ENCODE measurements around the gene ADAM23. TPM values are rescaled to one million over a fixed set of nuclear protein-coding genes. Genes with fewer than 3 reads are reported as not detected.

The ADAM23 gene
- total RNA-seq, 2 donors from 2014 or later, result 1.3 to 10.7 TPM

DNA sequence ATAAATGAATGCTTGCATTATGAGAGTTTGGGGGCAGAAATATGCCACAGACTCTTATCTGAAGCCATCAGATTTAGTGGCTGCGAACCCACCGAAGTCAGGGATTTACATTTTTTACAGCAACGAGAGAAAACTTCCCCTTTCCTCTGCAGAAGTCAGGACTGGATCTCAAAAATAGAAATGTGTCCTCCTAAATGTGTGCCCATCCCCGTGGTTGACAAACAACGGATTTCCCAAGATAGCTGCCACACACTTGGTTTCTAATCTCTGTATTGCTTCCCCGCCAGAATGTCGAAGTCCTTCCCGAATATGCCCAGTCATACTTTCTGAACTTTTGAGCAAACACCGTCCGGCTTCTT is 879 bp upstream of the ADAM23 start:
- Histone ChIP-seq H3K4me1 (replicated peaks) (no peaks in the 10 kb centered on the region), H3K9me3 (no peaks in the 10 kb centered on the region), H3K4me3 (no peak overlapping the region), H3K36me3 (no peaks in the 10 kb centered on the region), H3K27ac (no peak overlapping the region), H3K27me3 (replicated peaks; ENCODE audit: insufficient read depth) (peaks cover 2% of the 10 kb centered on the region)
- intact Hi-C loops (cut with DNase I), result no loop called here
- 12% methylated on average over 10 of the region's 10 CpGs for WGBS
- TF ChIP-seq POLR2A (IDR thresholded peaks at IDR 0.05) (no peak), POLR2AphosphoS5 (IDR thresholded peaks at IDR 0.05) (no peak)
- TF ChIP-seq, protein P1, sequence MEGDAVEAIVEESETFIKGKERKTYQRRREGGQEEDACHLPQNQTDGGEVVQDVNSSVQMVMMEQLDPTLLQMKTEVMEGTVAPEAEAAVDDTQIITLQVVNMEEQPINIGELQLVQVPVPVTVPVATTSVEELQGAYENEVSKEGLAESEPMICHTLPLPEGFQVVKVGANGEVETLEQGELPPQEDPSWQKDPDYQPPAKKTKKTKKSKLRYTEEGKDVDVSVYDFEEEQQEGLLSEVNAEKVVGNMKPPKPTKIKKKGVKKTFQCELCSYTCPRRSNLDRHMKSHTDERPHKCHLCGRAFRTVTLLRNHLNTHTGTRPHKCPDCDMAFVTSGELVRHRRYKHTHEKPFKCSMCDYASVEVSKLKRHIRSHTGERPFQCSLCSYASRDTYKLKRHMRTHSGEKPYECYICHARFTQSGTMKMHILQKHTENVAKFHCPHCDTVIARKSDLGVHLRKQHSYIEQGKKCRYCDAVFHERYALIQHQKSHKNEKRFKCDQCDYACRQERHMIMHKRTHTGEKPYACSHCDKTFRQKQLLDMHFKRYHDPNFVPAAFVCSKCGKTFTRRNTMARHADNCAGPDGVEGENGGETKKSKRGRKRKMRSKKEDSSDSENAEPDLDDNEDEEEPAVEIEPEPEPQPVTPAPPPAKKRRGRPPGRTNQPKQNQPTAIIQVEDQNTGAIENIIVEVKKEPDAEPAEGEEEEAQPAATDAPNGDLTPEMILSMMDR (IDR thresholded peaks at IDR 0.05), result no peak
- no peak for DNase-seq (ENCODE audit: low spot score)

DNA sequence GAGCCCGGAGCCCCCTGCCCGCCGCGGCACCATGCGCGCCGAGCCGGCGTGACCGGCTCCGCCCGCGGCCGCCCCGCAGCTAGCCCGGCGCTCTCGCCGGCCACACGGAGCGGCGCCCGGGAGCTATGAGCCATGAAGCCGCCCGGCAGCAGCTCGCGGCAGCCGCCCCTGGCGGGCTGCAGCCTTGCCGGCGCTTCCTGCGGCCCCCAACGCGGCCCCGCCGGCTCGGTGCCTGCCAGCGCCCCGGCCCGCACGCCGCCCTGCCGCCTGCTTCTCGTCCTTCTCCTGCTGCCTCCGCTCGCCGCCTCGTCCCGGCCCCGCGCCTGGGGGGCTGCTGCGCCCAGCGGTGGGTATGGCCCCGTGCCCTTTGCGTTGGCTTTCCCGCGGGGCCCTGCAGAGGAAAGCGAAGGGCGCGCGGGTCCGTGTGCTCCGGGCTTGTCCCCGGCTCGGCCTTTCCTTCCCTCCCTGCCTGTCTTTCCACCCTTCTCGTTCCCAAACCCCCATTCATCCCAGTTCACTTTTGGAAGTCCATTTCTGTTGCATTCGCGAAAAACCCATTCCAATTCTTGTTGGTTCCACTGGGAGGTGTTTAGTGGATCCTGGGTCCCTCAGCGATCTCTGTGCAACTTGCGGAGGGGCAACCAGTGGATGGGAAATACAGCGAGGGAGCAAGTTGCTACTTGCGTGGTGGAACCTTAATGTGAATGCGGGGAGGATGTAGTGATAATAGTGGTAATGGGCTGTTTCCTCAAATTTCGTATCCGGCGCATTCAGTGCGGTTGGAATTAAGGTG is 599 bp downstream of the ADAM23 start:
- intact Hi-C loops (cut with DNase I), result no loop called here
- no peaks in the 10 kb centered on the region for H3K36me3 ChIP-seq
- H3K27ac ChIP-seq, result no peak overlapping the region
- no peak for DNase-seq (ENCODE audit: low spot score)
- no peaks in the 10 kb centered on the region for H3K4me1 ChIP-seq (replicated peaks)
- 5% methylated on average over 51 of the region's 77 CpGs for WGBS
- peaks cover 2% of the 10 kb centered on the region for H3K27me3 ChIP-seq (replicated peaks; ENCODE audit: insufficient read depth)
- H3K9me3 ChIP-seq, result no peaks in the 10 kb centered on the region
- H3K4me3 ChIP-seq, result peak overlapping the region; percentile 35 to 36
- no peak for TF ChIP-seq POLR2A (IDR thresholded peaks at IDR 0.05)
- TF ChIP-seq POLR2AphosphoS5 (IDR thresholded peaks at IDR 0.05), result no peak
- TF ChIP-seq, protein P1 (IDR thresholded peaks at IDR 0.05), result no peak

DNA sequence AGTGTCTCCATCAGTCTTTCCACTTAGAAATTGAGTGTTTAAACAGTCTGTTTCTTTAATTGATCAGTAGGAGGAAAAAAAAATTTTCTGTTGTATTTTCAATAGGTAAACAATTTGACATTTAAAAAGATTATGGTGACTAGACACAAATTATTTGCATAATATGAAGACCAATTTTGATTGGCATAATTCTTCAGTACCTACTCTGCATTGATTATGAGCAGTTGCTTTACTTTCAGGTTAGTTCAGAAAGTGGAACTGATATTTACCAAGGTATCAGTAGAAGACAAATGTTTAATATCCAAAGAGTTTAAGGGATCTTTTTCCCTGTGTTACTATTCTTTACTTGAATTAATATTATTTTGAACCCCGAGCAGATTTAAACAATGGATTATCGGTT is 2.6 kb downstream of the ADAM23 start:
- Histone ChIP-seq H3K4me1 (replicated peaks) (no peaks in the 10 kb centered on the region), H3K27ac (no peak overlapping the region), H3K27me3 (replicated peaks; ENCODE audit: insufficient read depth) (peaks cover 2% of the 10 kb centered on the region), H3K9me3 (no peaks in the 10 kb centered on the region), H3K4me3 (no peak overlapping the region), H3K36me3 (no peaks in the 10 kb centered on the region)
- DNase-seq (ENCODE audit: low spot score), result no peak
- WGBS, result 94% methylated on average over 2 of the region's 2 CpGs
- intact Hi-C loops (cut with DNase I), result no loop called here
- TF ChIP-seq POLR2A (IDR thresholded peaks at IDR 0.05) (no peak), POLR2AphosphoS5 (IDR thresholded peaks at IDR 0.05) (no peak)
- TF ChIP-seq, protein P1 (IDR thresholded peaks at IDR 0.05), result no peak

DNA sequence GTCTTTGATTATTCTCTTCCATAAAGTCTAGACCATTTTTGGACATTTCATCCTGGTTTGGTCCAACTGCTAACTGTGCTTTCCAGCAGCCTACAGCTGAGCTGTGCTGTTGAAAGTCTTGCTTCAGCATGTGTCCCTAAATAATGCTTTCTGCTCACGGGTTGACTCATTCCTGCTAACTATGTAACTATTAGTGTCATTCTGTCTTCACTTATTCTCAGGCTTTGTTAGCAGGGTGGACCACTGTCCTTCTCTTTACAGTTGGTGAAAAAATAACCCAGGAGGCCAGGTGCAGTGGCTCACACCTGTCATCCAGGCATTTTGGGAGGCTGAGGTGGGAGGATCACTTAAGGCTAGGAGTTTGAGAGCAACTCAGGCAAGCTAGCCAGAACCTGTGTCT is 8.9 kb downstream of the ADAM23 start:
- Histone ChIP-seq H3K4me3 (no peak overlapping the region), H3K36me3 (no peaks in the 10 kb centered on the region), H3K27me3 (replicated peaks; ENCODE audit: insufficient read depth) (no peaks in the 10 kb centered on the region), H3K27ac (no peak overlapping the region), H3K4me1 (replicated peaks) (no peaks in the 10 kb centered on the region), H3K9me3 (no peaks in the 10 kb centered on the region)
- WGBS, result 84% methylated on average over 1 of the region's 1 CpG
- intact Hi-C loops (cut with DNase I), result no loop called here
- TF ChIP-seq POLR2A (IDR thresholded peaks at IDR 0.05), result no peak
- no peak for TF ChIP-seq POLR2AphosphoS5 (IDR thresholded peaks at IDR 0.05)
- TF ChIP-seq, protein P1 (IDR thresholded peaks at IDR 0.05), result no peak
- no peak for DNase-seq (ENCODE audit: low spot score)

DNA sequence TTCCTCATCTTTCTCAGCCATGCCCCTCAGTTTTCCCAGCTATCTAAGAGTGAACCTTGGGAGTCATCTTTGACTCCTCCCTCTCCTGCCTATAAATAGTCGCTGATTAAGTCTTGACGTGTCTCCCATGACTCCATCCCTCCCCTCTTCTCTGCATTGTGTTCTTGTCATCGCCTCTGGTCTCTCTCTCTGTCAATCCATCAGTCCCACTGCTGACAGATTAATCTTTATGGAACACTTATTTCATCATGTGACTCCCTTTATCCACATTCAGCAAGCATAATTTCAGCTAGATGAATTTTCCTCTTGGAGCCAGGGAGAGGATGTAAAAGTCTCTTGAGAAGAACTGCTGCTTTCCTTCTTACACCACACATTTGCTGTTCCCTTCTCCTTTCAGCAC is 9.4 kb downstream of the ADAM23 start:
- WGBS, result 58% methylated on average over 3 of the region's 3 CpGs
- H3K27me3 ChIP-seq (replicated peaks; ENCODE audit: insufficient read depth), result no peaks in the 10 kb centered on the region
- TF ChIP-seq, protein P1 (IDR thresholded peaks at IDR 0.05), result no peak
- TF ChIP-seq POLR2A (IDR thresholded peaks at IDR 0.05), result no peak
- TF ChIP-seq POLR2AphosphoS5 (IDR thresholded peaks at IDR 0.05), result no peak

More for the DNA sequence above, 9.4 kb downstream of the ADAM23 start:
- no peaks in the 10 kb centered on the region for H3K36me3 ChIP-seq
- H3K27ac ChIP-seq, result no peak overlapping the region
- no peaks in the 10 kb centered on the region for H3K9me3 ChIP-seq
- intact Hi-C loops (cut with DNase I), result no loop called here
- no peaks in the 10 kb centered on the region for H3K4me1 ChIP-seq (replicated peaks)
- no peak for DNase-seq (ENCODE audit: low spot score)
- no peak overlapping the region for H3K4me3 ChIP-seq

All from prostate gland (tissue), 2 donors.